GM06990 (cell line): ENCODE results near the gene TPTE2.

Source experiments
- DNase-seq: peaks from one replicate; pipeline ENCODE4 v3.0.0-alpha.2; 2011; ENCODE audit not compliant: insufficient read length; ENCODE audit errors: extremely low read depth
- H3K27me3 ChIP-seq: replicated peaks from 2 replicates; pipeline ENCODE4 v1.6.0; 2011; ENCODE audit warnings: low read length; ENCODE audit not compliant: control insufficient read depth, insufficient read depth
- H3K36me3 ChIP-seq: 2 replicates; pipeline ENCODE4 v1.5.1; 2011; ENCODE audit warnings: low read length; ENCODE audit not compliant: control insufficient read depth, insufficient read depth
- H3K4me3 ChIP-seq: replicated peaks from 2 replicates; pipeline ENCODE4 v1.5.1; 2011; ENCODE audit warnings: low read depth, mild to moderate bottlenecking, control low read depth, low read length
- CTCF ChIP-seq: IDR thresholded peaks from 2 replicates; pipeline ENCODE4 v1.5.1; 2011; ENCODE audit warnings: low read length, control low read depth, mild to moderate bottlenecking, inconsistent platforms; ENCODE audit not compliant: insufficient read depth, poor library complexity, severe bottlenecking

Gene TPTE2

GRCh38 chr13:19591864-19592263 lies 30.5 kb upstream of the TPTE2 start:
- no peak for DNase-seq
- no peak overlapping the region for H3K4me3 ChIP-seq
- no peaks in the 10 kb centered on the region for H3K27me3 ChIP-seq
- no peak for TF ChIP-seq CTCF
- H3K36me3 ChIP-seq = no peaks in the 10 kb centered on the region

GRCh38 chr13:19590423-19590822 lies 29.1 kb upstream of the TPTE2 start:
- H3K36me3 ChIP-seq = no peaks in the 10 kb centered on the region
- DNase-seq = no peak
- no peak overlapping the region for H3K4me3 ChIP-seq
- TF ChIP-seq CTCF = no peak
- no peaks in the 10 kb centered on the region for H3K27me3 ChIP-seq

DNA sequence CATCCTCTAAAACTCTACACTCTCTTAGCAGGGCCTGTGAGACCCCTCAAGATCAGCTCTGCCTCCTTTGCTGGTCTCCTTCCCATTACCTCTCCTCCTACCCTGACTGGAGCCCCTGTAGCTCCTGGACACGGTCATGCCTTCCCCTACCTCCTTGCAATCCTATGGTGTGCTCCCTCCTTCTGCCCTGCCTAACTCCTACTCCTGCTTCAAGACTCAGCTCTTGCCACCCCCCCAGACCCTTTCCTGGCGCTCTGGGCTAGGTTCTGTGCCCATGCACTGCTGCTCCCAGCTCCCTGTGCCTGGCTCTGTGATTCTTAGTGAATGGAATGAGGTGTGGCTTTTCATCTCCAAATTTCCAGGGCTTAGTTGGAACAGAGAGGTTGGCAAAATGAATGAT lies 28.0 kb upstream of the TPTE2 start:
- Histone ChIP-seq H3K36me3 (no peaks in the 10 kb centered on the region), H3K4me3 (no peak overlapping the region), H3K27me3 (no peaks in the 10 kb centered on the region)
- no peak for TF ChIP-seq CTCF
- no peak for DNase-seq

DNA sequence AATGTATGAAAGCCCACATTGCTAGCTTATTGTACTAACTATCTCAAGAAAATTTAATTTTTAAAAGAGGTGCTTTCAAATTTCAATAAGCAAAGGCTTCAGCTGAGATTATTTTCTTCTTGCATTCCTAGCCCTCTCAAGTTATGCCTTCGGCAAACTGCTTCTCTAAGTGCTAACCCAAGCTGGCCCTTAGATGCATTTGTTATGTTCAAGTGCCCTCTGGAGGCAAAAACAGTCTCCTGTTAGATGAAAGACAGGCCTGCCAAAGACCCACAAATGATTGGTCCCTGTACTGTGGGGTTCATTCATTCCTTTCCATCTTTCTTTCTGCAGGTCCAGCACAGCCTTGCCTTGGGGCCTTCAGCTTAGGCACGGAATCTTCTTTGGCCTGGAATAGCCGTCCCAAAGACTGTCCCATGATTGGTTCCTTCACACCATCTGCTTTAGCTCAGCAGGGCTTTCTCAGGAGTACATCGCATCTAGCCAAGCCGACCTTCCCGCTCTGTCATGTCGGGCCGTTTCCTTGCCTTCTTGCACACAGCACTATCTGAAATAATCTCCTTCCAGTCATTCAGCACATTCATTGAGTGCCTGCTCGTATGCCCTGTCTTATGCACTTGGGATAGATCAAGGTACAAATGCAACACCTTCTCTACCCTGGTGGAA lies 26.4 kb upstream of the TPTE2 start:
- no peaks in the 10 kb centered on the region for H3K27me3 ChIP-seq
- H3K4me3 ChIP-seq = no peak overlapping the region
- DNase-seq = peak; percentile 23
- peak; percentile 64 for TF ChIP-seq CTCF
- no peaks in the 10 kb centered on the region for H3K36me3 ChIP-seq

DNA sequence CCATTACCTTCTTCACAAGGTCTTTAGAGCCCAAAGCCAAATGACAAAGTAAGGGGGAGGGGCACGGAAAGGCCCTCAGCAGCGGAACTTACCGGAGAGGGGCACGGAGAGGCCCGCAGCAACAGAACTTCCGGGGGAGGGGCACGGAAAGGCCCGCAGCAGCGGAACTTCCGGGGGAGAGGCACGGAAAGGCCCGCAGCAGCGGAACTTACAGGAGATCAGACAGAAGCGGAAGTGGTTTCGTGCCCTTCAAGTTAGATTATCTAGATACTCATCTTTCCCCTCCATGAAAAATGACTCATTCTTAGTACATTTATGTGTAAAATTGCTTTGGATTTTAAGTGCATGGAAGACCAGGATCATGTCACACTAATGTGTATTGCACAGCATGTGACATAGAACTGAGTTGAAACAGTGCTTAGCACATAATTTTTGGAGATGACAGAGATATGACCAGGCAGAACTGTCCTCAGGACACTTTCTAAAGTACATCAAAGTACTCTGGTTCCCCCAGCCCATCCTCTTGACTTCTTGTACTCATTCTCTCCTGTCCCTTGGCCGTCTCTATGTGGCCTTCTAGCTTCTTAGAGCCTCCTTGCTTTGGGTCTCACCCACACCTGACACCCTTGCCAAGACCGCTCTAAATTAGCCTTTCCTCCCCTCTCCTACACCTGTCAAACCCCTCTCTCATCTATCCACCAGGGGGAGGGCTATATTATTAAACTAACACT lies 25.7 kb upstream of the TPTE2 start:
- Histone ChIP-seq H3K4me3 (peak overlapping the region; percentile 68), H3K27me3 (no peaks in the 10 kb centered on the region), H3K36me3 (no peaks in the 10 kb centered on the region)
- no peak for TF ChIP-seq CTCF
- peak; percentile 87 for DNase-seq
